HG03196 (cell line): ENCODE data around the gene FAT2.

Experiments
- ATAC-seq: cut with Tn5 transposase; IDR thresholded peaks from one replicate; pipeline ENCODE4 v1.9.1; 2021; ENCODE audit not compliant: unreplicated experiment

Gene FAT2

GRCh38 chr5:151556806-151557205 is 34.3 kb downstream of the FAT2 start:
- no peak for ATAC-seq

GRCh38 chr5:151555760-151556576 is 35.2 kb downstream of the FAT2 start:
- no peak for ATAC-seq

- no peak for ATAC-seq
Measured at GRCh38 chr5:151553695-151554094, 37.4 kb downstream of the FAT2 start.

- no peak for ATAC-seq
Measured at GRCh38 chr5:151553130-151553670, 37.9 kb downstream of the FAT2 start.

GRCh38 chr5:151551985-151552384 is 39.1 kb downstream of the FAT2 start:
- ATAC-seq, result no peak

GRCh38 chr5:151550146-151550545 is 41.0 kb downstream of the FAT2 start:
- no peak for ATAC-seq

GRCh38 chr5:151549713-151550112 is 41.4 kb downstream of the FAT2 start:
- no peak for ATAC-seq

GRCh38 chr5:151547364-151547763 is 43.8 kb downstream of the FAT2 start:
- no peak for ATAC-seq

GRCh38 chr5:151541571-151541970 is 49.6 kb downstream of the FAT2 start:
- ATAC-seq, result no peak
